HL-60 (cell line): Measurements from ENCODE around the gene RIN3.

Experiments
- CTCF ChIP-seq: IDR thresholded peaks from one replicate; pipeline ENCODE4 v1.5.1; 2011; ENCODE audit warnings: low read length, control low read depth, inconsistent platforms; ENCODE audit not compliant: insufficient read depth
- SPI1 ChIP-seq: IDR thresholded peaks from 2 replicates; pipeline ENCODE4 v1.6.1; 2012; ENCODE audit warnings: low read depth, mild to moderate bottlenecking, borderline replicate concordance

DNA sequence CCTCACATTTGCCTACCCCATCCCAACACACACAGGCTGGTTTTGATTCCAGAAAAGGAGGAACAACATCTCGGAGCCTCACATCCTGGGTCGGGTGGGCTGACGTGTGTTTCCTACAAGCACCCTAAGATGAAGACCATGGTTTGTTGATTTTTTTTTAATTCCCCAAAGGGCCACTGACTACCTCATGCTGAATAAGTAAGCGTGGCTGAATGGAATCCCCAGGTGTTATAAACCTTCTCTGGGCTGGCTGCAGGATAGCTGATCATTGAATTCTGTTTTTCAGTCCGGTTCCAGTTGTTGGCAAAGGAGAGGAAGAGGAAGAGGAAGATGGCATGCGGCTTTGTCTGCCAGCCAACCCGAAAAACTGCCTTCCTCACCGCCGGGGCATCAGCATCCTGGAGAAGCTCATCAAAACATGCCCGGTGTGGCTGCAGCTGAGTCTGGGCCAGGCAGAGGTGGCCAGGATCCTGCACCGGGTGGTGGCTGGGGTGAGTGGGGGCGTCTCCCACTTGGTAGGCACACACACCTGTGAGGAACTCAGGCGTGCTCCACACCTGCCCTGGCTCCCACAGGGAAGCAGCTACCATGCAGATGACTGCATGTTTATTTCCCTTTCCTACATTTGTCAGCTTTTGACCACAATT, 42.0 kb downstream of the RIN3 start:
- TF ChIP-seq CTCF = no peak
- peak; percentile 39; the same call in 1 of the 2 replicates for TF ChIP-seq SPI1
